NCI-H187 treated with DMSO at 0.1 percent for 48 hours (cell line): ENCODE measurements around the gene MRI1.
"Not testable (repeated sequence)": the region's sequence is repeated elsewhere in the genome, so short reads cannot be mapped to it uniquely, and the experiment has no call there.

Experiments used
- DNase-seq: peaks from one replicate; lab custom pipeline; 2025; lab: John Stamatoyannopoulos, UW

The MRI1 gene

DNA sequence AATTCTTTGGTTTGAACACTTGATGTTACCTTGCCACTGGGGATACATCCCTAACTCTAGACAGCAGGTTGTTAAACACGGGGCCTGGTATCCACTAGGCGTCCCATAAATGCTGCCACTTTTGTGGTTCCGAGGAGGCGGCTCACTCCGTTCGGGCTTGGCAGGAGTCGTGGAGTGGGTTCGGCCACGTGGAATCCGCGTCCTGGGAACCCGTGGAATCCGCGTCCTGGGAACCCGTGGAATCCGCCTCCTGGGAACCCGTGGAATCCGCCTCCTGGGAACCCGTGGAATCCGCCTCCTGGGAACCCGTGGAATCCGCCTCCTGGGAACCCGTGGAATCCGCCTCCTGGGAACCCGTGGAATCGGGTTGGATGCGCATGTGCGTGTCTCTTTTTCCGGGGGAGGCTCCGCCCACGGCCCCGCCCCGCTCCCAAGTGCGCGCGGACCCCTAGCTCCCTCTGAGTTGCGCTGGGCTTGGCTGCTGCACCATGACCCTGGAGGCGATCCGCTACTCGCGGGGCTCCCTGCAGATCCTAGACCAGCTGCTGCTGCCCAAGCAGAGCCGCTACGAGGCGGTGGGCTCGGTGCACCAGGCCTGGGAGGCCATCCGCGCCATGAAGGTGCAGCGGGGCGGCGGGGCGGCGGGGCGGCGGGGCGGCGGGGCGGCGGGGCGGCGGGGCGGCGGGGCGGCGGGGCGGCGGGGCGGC is at the start of gene MRI1:
Gene MRI1, plus strand, starts transcription at position 422 of the 707 bp plus-strand sequence. Its CDS starts 67 bp downstream, at position 489.
- no peak for DNase-seq

- DNase-seq, result no peak
Observed at GRCh38 chr19:13717194-13717643, 47.1 kb upstream of the MRI1 start.

GRCh38 chr19:13718733-13719132 is 45.6 kb upstream of the MRI1 start:
- DNase-seq, result peak; percentile 47

DNA sequence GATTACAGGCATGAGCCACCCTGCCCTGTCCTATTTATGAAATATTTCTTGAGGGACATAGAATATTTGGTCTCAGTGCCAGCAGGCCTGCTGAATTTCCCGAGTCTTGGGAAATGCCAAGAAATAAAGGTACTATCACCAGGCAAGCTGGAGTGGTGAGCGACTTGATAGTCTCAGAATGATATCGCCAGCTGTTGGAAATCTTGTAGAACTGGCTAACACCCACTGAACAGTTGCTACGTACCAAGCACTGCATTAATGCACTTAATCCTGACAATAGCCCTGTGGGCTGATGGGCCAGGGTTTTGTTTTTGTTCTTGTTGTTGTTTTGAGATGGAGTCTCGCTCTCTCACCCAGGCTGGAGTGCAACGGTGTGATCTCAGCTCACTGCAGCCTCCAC is 42.2 kb upstream of the MRI1 start:
- no peak for DNase-seq

DNA sequence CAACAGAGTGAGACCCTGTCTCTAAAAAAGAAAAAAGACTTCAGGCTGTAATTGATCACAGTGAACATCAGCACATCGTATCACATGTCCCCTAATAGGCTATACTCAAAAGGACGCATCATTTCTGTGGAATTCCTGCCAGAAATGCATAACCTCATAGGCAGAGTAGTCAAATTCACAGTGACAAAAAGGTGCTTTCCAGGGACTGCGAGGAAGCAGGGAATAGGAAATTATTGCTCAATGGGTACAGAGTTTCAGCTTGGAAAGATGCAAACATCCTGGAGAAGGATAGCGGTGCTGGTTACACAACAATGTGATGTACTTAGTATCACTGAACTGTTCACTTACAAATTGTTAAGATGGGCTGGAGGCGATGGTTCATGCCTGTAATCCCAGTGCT is 41.1 kb upstream of the MRI1 start:
- DNase-seq, result no peak

DNA sequence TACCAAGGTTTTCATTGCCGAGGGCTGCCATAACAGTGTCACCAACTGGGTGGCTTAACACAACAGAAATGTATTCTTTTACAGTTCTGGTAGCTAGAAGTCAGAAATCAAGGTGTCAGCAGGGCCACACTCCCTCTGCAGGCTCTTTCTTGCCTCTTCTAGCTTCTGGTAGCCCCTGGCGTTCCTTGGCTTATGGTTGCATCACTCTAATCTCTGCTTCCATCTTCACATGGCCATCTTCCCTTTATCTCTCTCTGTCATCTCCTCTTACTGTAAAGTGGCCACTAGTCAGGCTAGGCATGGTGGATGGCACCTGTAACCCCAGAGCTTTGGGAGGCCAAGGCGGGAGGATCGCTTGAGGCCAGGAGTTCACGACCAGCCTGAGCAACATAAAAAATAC is 38.0 kb upstream of the MRI1 start:
- DNase-seq, result no peak

- no peak for DNase-seq
Observed at GRCh38 chr19:13727798-13728197, 36.5 kb upstream of the MRI1 start.

DNA sequence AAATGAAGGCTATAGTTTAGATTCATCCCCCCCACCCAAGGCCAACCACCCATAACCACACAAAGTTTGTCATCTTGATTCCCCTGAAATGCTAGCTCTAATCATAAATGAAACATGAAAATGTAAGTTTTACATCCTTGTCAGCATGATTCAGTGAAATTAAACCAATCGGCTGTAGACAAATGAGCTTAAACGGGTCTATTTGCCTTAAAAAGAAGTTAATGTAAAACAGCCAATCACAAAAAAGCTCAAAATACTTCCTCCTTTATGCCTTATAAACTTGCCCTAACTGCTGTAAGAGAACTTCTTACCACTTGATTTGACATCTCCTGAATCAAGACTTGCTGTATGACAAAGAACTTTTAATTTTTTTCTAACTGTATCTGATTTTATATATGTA is 34.5 kb upstream of the MRI1 start:
- no peak for DNase-seq

GRCh38 chr19:13731147-13731964 is 33.0 kb upstream of the MRI1 start:
- peak; percentile 30 for DNase-seq

DNA sequence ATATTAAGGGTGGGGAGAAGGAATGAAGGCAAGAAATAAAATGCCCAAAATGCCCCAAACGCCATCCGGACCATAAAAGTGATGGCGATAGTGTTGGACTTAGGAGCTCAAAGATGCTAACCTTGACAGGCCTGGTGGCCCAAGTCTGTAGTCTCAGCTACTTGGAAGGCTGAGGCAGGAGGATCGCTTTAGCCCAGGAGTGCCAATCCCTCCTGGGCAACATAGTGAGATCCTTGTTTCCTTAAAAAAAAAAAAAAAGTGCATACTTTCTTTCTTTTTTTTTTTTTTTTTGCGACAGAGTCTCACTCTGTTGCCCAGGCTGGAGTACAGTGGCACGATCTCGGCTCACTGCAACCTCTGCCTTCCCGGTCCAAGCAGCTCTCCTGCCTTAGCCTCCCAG is 32.0 kb upstream of the MRI1 start:
- DNase-seq, result no peak

DNA sequence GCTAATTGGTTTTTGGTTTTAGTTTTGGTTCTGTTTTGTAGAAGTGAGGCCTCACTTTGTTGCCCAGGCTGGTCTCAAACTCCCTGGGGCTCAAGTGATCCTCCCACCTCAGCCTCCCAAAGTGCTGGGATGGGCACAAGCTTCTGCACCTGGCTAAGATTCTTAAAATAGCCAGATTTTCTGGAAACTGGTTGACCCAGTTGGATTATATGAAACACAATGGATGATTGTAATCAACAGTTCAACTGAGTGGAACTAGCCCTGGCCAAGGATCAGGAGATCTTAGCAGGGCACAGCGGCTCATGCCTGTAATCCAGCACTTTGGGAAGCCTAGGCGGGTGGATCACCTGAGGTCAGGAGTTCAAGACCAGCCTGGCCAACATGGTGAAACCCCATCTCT is 29.6 kb upstream of the MRI1 start:
- DNase-seq, result no peak

- no peak for DNase-seq
Observed at GRCh38 chr19:13738073-13738472, 26.2 kb upstream of the MRI1 start.

GRCh38 chr19:13741893-13742292 is 22.4 kb upstream of the MRI1 start:
- DNase-seq, result no peak

DNA sequence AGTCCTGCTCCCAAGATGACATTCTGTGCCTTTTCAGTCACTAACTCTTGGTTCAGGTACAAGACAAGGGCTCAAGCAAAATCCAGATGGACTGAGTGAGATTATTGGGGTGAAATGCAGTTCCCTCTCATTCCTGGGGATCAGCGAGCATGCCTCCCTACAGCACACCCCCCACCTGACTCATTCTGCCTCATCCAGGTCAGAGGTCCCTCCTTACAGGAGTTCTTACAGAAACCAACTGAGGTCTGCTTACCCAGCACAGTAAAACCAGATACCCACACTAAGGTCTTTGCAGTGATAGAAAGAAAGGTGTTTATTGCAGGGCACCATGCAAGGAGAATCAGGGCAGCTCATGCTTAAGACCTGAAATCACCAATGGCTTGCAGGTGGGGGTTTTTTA is 21.6 kb upstream of the MRI1 start:
- no peak for DNase-seq

GRCh38 chr19:13744174-13744573 is 20.1 kb upstream of the MRI1 start:
- DNase-seq, result no peak

DNA sequence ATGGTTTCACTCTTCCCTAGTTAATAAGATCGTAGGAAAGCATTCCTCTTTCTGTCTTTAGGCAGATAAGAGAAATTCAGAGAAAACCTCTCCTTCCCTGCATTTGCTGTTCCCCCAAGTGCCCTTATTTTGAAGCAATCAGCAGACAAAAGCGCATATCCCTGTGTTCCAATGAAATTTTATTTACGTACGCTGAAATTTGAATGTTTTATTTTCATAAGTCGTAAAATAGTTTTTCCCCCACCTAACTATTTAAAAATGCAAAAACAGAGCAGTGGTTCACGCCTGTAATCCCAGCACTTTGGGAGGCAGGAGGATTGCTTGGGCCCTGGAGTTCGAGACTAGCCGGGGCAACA is 17.2 kb upstream of the MRI1 start:
- no peak for DNase-seq

GRCh38 chr19:13748169-13748828 is 16.0 kb upstream of the MRI1 start:
- DNase-seq, result no peak

- no peak for DNase-seq
Observed at GRCh38 chr19:13751436-13751835, 12.9 kb upstream of the MRI1 start.

DNA sequence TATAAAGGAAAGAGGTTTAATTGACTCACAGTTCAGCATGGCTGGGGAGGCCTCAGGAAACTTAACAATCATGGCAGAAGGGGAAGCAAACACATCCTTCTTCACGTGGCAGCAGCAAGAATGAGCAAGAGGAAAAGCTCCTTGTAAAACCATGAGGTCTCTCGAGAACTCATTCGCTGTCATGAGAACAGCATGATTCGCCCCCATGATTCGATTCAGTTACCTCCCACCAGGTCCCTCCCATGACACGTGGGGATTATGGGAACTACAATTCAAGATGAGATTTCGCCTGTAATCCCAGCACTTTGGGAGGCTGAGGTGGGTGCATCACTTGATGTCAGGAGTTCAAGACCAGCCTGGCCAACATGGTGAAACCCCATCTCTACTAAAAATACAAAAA is 10.7 kb upstream of the MRI1 start:
- not testable (repeated sequence) for DNase-seq

- no peak for DNase-seq
Observed at GRCh38 chr19:13756210-13756609, 8.1 kb upstream of the MRI1 start.

GRCh38 chr19:13757805-13758772 is 6.2 kb upstream of the MRI1 start:
- DNase-seq, result no peak

DNA sequence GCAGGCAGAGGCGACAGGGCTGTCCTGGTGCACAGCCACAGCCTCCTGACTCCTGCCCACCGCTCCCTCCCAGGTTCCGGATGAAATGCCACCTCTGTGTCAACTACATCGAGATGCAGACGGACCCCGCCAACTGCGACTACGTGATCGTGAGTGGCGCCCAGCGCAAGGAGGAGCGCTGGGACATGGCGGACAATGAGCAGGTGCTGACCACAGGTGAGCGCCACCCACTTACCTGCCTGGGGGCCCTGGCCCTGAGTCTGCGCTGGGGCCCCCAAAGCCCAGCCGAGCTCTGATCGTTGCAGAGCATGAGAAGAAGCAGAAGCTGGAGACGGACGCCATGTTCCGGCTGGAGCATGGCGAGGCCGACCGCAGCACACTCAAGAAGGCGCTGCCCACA is 5.5 kb upstream of the MRI1 start:
- no peak for DNase-seq
